Measurements from ENCODE around the gene EEA1.

- TF ChIP-seq CTCF (IDR thresholded peaks at IDR 0.05; ENCODE audit: poor library complexity) (no peak), EZH2 (IDR thresholded peaks at IDR 0.05; ENCODE audit: borderline replicate concordance) (no peak)
These were observed 14.6 kb upstream of the EEA1 start for GRCh38 chr12:92943482-92944250.

Data from hepatocyte (in vitro differentiated cells).